HG02938 (cell line): ENCODE measurements around the gene VWA1.
"Not testable (repeated sequence)": the region's sequence is repeated elsewhere in the genome, so short reads cannot be mapped to it uniquely, and the experiment has no call there.

Experiments used
- ATAC-seq: cut with Tn5 transposase; IDR thresholded peaks from one replicate; pipeline ENCODE4 v1.9.1; 2021; ENCODE audit warnings: mild to moderate bottlenecking, moderate library complexity; ENCODE audit not compliant: unreplicated experiment

VWA1 gene

DNA sequence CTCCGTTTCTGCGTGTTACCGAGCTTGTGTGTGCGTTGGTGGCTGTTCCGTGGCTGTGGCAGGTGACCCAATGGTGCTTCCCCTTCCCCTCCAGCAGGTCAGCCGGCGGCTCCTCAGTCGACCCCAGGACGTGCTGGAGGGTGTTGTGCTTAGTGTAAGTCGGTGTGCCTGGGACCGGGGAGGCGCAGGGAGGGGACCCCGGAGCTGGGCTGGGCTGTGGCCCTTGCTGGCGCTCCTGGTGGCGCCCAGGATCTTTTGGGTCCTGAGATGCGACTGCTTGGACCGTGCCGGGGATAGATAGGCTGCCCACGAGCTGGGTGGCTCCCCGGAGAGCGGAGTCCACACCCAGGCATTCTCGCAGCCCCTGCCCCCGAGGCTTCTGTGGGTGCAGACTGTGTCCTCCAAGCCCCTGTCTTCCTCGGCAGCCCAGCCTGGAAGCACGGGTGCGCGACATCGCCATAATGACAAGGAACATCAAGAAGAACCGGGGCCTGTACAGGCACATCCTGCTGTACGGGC, 19.9 kb downstream of the VWA1 start:
- no peak for ATAC-seq

DNA sequence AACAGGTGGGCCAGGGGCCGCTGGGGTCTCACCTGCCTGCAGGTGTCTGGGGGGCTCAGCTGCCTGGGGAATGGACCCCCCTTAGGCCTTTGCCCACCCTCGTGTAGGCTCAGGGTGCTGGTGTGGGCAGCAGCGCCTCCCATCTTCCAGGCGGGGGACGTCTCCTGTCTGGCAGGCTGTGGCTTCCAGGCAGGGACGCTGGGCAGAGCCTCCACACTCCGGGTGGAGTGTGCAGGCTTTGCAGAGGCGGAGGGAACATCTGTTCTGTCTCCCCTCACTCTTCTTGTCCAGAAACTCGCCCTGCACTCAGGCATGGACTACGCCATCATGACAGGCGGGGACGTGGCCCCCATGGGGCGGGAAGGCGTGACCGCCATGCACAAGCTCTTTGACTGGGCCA, 20.4 kb downstream of the VWA1 start:
- not testable (repeated sequence) for ATAC-seq

DNA sequence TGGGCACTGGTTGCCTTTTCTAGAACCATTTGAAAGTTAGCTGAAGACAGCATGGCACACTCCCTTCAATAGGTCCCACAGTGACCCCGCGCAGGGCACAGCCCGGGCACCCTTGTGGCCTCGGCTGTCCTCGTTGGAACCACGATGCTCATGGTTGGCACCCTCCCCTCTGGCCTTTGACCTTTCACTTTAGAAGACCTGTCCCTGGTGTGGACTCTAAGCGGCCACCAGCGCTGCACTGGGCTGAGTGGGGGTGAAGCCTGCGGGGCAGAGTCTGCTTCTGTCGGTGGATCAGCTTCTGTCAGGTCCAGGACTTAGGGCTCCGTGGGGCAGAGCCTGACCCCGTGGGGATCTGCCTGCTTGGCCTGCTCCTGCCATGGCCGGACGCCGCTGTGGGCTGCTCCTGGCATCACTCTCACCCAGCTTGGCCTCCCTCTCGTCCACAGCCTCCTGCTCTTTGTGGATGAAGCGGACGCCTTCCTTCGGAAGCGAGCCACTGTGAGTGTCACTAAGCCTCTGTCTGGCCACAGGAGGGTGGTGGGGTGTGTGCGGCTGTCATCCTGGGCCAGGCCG, 21.3 kb downstream of the VWA1 start:
- not testable (repeated sequence) for ATAC-seq

GRCh38 chr1:1459156-1459555, 23.7 kb downstream of the VWA1 start:
- not testable (repeated sequence) for ATAC-seq

- ATAC-seq = not testable (repeated sequence)
Observed at GRCh38 chr1:1459711-1460110, 24.2 kb downstream of the VWA1 start.

DNA sequence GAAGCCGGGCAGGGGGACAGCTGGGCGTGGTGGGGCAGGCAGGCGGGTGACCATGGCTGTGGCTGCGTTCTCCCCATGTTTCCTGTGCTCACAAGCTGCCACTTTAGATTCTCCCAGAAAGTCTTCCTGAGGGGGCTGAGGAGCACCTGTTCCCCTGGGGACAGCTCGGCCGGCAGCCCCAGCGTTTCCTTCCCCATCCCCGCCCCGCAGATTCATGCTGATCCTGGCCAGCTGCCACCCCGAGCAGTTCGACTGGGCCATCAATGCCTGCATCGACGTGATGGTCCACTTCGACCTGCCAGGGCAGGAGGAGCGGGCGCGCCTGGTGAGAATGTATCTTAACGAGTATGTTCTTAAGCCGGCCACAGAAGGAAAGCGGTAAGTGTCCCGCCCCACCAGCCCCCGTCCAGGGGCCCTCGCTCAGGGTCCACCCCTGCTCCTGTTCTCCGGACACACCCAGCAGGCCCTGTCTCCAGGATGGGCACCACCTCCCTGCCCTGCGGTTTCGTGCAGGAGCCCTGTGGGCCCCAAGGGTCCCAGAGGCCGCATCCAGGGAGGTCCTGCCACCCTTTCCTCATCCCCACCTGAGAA, 25.1 kb downstream of the VWA1 start:
- ATAC-seq = no peak

DNA sequence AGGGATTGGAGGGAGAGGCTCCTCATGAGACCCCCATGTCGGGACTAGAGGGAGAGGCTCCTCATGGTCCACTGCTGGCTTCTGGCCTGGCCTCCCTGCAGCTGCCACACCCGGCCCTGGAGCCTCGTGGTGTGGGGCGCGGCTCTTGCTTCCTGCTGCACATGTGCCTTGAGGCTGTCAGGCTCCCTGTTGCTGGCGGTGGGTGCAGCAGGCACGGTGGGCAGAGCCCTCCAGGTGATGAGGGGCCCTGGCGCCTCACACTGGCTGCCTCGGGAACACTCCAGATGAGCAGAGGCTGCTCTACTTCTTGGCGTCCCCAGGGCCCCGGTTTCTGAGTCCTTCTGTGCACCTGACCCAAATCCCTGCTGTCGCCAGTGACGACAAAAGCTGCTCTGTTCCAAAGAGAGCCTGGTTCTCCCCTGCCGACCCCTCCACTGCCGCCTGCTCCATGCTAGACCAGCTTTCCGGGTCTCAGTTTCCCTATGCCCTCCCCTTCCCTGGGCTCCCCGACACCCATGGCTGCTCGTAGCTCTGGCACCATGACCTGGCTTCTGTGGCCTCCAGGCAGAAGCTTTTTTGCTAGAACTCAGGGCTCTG, 26.3 kb downstream of the VWA1 start:
- no peak for ATAC-seq

GRCh38 chr1:1462318-1462966, 27.0 kb downstream of the VWA1 start:
- ATAC-seq = no peak

DNA sequence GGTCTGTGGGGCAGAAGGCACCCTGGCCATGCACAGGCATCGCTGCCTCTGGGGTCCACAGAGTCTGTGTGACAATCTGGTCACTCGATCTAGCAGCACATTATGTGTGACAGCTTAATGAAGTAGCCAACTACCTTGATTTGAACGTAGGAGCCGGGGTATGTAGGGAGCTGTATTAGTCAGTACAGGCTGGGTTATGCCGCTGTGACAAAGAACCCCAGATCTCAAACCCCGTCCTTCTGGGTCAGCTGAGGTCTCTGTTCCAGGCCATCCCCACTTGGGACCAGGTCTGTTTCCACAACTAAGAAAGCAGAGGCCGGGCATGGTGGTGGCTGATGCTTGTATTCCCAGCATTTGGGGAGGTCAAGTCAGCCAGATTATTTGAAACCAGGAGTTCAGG, 27.8 kb downstream of the VWA1 start:
- no peak for ATAC-seq

DNA sequence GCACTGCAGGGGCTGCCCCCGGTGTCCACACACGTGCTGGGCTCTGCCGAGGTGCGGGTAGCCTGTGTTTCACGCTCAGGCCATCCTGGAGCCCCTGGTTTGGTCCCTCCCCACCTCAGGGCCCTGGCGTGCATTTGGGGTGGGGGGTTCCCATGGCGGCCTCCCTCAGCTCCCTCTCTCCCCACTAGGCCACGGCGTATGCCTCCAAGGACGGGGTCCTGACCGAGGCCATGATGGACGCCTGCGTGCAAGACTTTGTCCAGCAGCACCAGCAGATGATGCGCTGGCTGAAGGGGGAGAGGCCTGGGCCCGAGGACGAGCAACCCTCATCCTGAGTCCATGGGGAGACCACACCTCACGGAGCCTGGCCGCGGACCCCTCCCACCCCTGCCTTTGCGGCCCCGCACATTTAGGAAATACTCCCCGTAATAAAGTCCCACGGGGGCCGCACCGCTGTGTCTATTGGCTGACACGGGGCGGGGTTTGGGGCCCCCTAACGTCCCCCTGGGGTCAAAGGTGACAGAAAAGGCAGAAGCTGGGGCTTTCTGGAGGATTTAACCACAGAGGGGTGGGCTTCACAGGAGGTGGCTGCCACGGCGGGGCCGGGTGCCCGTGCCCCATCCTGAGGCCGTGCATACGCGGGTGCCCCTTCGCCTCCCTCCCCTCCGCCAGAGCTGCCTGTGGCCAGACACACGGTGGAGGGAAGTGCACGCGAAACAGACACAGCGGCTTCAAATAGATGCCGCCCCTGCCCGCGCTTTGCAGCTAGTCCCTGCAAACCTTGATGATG, 32.9 kb downstream of the VWA1 start:
- not testable (repeated sequence) for ATAC-seq

GRCh38 chr1:1470626-1471388, 35.3 kb downstream of the VWA1 start:
- ATAC-seq = no peak

DNA sequence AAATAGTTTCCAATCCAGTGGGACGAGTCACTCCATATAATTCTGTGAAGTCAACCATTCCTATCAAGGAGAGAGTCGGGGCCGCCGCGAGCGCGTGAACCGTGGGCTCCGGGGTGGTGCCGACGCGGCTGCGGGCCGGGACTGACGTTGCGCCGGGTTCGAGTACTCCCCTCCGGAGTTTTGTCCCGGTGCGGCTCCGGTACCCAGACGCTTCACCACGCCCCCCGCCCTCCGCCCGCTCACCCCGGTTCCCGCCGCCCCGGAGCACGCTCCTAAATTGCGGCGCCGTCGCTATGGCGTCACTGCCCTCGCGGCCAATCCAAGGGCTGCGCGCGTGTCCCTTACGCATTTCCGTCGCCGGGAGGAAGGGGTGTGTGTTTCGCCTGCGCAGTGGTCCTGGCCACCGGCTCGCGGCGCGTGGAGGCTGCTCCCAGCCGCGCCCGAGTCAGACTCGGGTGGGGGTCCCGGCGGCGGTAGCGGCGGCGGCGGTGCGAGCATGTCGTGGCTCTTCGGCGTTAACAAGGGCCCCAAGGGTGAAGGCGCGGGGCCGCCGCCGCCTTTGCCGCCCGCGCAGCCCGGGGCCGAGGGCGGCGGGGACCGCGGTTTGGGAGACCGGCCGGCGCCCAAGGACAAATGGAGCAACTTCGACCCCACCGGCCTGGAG, 36.0 kb downstream of the VWA1 start, which contains the start of gene ATAD3B:
Gene ATAD3B, plus strand, starts transcription at position 377 of the 664 bp plus-strand sequence. Its CDS starts 120 bp downstream, at position 497.
- ATAC-seq = peak; percentile 82

- peak; percentile 26 for ATAC-seq
Observed at GRCh38 chr1:1472053-1472876, 36.8 kb downstream of the VWA1 start.

DNA sequence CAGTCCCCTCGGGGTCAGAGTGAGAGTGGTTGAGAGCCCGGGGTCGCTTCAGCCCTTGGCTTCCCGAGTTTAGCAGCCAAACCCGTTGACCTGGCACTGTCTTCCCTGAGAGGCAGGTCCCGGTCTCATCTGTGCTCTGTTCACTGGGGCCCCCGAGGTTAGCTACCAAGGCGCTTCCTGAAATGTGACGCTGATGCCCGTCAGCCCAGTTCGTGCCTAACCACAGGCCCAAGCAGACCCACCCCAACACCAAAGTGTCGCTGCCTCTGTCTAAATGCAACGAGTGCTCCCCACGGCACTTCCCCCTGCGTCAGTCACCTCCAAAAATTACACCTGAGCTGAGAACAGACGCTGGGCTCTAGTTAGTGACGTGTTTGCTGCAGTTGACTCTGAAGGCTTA, 40.5 kb downstream of the VWA1 start:
- not testable (repeated sequence) for ATAC-seq

- ATAC-seq = no peak
Observed at GRCh38 chr1:1477206-1477605, 41.7 kb downstream of the VWA1 start.

DNA sequence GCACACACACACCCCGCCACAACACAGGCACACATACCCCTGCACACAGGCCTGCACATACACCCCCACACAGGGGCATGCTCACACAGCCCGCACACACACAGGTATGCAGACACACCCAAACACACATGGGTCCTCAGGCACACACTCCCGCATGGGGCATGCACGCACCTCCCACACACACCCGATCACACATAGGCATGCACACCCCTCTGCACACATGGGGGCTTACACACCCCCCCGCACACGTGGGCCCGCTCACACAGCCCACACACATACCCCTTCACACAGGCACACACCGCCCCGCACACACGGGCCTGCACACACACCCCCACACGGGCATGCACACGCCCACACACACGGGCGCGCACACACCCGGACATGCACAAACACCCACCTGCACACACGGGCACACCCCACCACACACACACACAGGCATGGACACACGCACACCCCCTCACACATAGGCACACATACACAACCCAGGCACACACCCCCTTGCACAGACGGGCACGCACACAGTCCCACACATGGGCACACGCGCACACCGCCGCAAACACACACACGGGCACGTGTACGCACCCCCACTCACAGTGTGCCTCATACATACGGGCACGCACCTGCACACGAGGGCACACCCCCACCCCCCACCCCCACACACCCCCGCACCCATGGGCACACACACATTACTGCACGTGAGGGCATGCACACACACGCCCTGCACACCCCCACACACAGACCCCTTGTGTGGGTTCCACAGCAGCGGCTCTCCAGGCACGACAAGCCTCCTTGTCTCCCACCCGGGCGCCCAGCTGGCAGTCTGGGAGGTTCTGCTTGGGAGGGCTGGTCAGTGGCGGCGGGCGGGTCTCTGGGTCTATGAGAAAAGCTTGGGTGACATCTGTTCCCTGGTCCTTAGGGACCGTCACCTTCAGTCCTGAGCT, 44.3 kb downstream of the VWA1 start:
- ATAC-seq = no peak

DNA sequence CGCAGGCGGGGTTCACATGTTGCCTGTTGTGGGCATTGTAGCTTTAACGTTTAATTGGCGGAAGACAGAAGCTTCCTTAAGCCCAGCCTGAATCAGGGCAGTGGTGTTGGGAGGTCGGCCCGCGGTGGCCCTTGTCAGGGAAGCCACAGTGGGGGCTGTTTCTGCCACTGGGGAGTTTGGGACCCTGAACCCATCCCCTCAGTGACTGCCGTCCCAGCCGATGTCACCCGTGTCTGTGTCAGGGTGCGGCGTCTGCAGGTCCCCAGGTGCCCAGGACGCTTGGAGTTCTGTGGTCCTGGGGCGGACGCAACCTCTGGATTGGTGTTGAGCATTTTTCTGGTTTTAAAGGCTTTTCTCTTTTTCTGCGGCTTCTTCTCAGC, 45.0 kb downstream of the VWA1 start:
- not testable (repeated sequence) for ATAC-seq

GRCh38 chr1:1481811-1482210, 46.3 kb downstream of the VWA1 start:
- ATAC-seq = not testable (repeated sequence)
